B cell (primary cell): Measurements from ENCODE around the gene SALL4. TPM values are rescaled to one million over a fixed set of nuclear protein-coding genes. Genes with fewer than 3 reads are reported as not detected.

Experiments used
- ATAC-seq: fragments of 200-7000 bp; cut with Tn5 transposase; one replicate; pipeline ENCODE4 v1.10.0; 2021; ENCODE audit warnings: low read depth, mild to moderate bottlenecking, moderate number of reproducible peaks, moderate library complexity
- CTCF ChIA-PET: fragments of 350-600 bp; sonication (Branson Sonifier 250); formaldehyde crosslinking; loops from one replicate; lab custom pipeline; 2021; ENCODE audit warnings: antibody characterized with exemption, inconsistent platforms; lab: Charles Lee
- POLR2A ChIA-PET: fragments of 350-600 bp; sonication (Branson Sonifier 250); formaldehyde crosslinking; loops from one replicate; lab custom pipeline; 2021; ENCODE audit warnings: antibody characterized with exemption; lab: Charles Lee
- DNase-seq: peaks from one replicate; pipeline ENCODE4 v3.0.0; 2013
- H2AFZ ChIP-seq: 2 replicates; pipeline ENCODE4 v1.6.1; 2012; ENCODE audit warnings: mild to moderate bottlenecking, low read depth, low read length; ENCODE audit not compliant: insufficient read depth, poor library complexity, severe bottlenecking
- H3K27ac ChIP-seq, 2 donors: 1 replicate in 1 of 2; 2 replicates in 1 of 2; pipeline ENCODE4 v1.5.1; 2012 to 2013; ENCODE audit warnings: low read length in 2 of 2, mild to moderate bottlenecking in 2 of 2, moderate library complexity in 1 of 2
- H3K27me3 ChIP-seq, 4 experiments: fragments of 200-600 bp in 1 of 4; sonication (generic) in 1 of 4; replicated peaks in 1 of 4; 1 replicate in 2 of 4; 2 replicates in 2 of 4; pipeline versions ENCODE4 v1.6.1 to v1.7.0; 2013 to 2016; ENCODE audit warnings: low read length in 3 of 4, mild to moderate bottlenecking in 2 of 4, mixed read lengths in 1 of 4, moderate library complexity in 1 of 4; ENCODE audit not compliant: insufficient read depth in 4 of 4, control insufficient read depth in 3 of 4; ENCODE audit errors: control extremely low read depth in 1 of 4
- H3K36me3 ChIP-seq, 2 experiments: replicated peaks in 1 of 2; 1 replicate in 1 of 2; 2 replicates in 1 of 2; pipeline versions ENCODE4 v1.6.1 to v1.7.1; 2013; ENCODE audit warnings: low read length in 1 of 2; ENCODE audit not compliant: insufficient read depth in 2 of 2, control insufficient read depth in 1 of 2; ENCODE audit errors: control extremely low read depth in 1 of 2, extremely low read depth in 1 of 2
- H3K4me1 ChIP-seq, 2 donors: fragments of 200-600 bp in 1 of 2; sonication (generic) in 1 of 2; 1 replicate in 1 of 2; 2 replicates in 1 of 2; pipeline versions ENCODE4 v1.5.1 to v1.6.1; 2013 to 2017; ENCODE audit warnings: low read length in 2 of 2; ENCODE audit not compliant: control insufficient read depth in 2 of 2, insufficient read depth in 2 of 2
- H3K4me2 ChIP-seq: replicated peaks from 2 replicates; pipeline ENCODE3; 2012; ENCODE audit warnings: mild to moderate bottlenecking, low read depth, low read length; ENCODE audit not compliant: poor library complexity, severe bottlenecking
- H3K4me3 ChIP-seq, 5 experiments: fragments of 200-600 bp in 1 of 5; sonication (generic) in 1 of 5; 1 replicate in 3 of 5; 2 replicates in 2 of 5; pipeline versions ENCODE4 v1.5.1 to v1.7.0; 2011 to 2016; ENCODE audit warnings: low read length in 4 of 5, mild to moderate bottlenecking in 4 of 5, low read depth in 2 of 5, control low read depth in 1 of 5, moderate library complexity in 1 of 5; ENCODE audit not compliant: insufficient read depth in 1 of 5; ENCODE audit errors: control extremely low read depth in 1 of 5, extremely low read depth in 1 of 5
- H3K79me2 ChIP-seq: fragments of 200-600 bp; sonication (generic); one replicate; pipeline ENCODE4 v1.6.0; 2016; ENCODE audit warnings: low read length; ENCODE audit not compliant: control insufficient read depth, insufficient read depth
- H3K9ac ChIP-seq: fragments of 200-600 bp; sonication (generic); 2 replicates; pipeline ENCODE4 v1.6.1; 2017; ENCODE audit warnings: mild to moderate bottlenecking, low read length, moderate library complexity
- H3K9me3 ChIP-seq, 3 donors: one replicate each; pipeline versions ENCODE4 v1.6.1 to v1.7.1; 2013; ENCODE audit warnings: low read length in 2 of 3; ENCODE audit not compliant: control insufficient read depth in 2 of 3, insufficient read depth in 1 of 3; ENCODE audit errors: control extremely low read depth in 1 of 3
- H4K20me1 ChIP-seq: 2 replicates; pipeline ENCODE4 v1.6.0; 2012; ENCODE audit warnings: mild to moderate bottlenecking, low read length; ENCODE audit not compliant: insufficient read depth, control insufficient read depth, poor library complexity, severe bottlenecking
- H3K27ac Mint-ChIP-seq: one replicate; pipeline ENCODE4 v1.8.0; 2021; ENCODE audit warnings: mixed read lengths
- H3K27me3 Mint-ChIP-seq: one replicate; pipeline ENCODE4 v1.8.0; 2021; ENCODE audit warnings: mixed read lengths
- H3K4me1 Mint-ChIP-seq: one replicate; pipeline ENCODE4 v1.8.0; 2021; ENCODE audit warnings: mixed read lengths
- H3K4me3 Mint-ChIP-seq: one replicate; pipeline ENCODE4 v1.8.0; 2021; ENCODE audit warnings: mixed read lengths
- H3K9me3 Mint-ChIP-seq: one replicate; pipeline ENCODE4 v1.8.0; 2022; ENCODE audit warnings: mixed read lengths; ENCODE audit not compliant: insufficient read depth
- CTCF ChIP-seq: fragments of 200-600 bp; IDR thresholded peaks from one replicate; pipeline ENCODE4 v1.8.0; 2022; ENCODE audit warnings: antibody characterized with exemption, mild to moderate bottlenecking
- EZH2 ChIP-seq: IDR thresholded peaks from 2 replicates; pipeline ENCODE4 v1.6.1; 2012; ENCODE audit warnings: borderline replicate concordance, low read depth, mild to moderate bottlenecking, moderate library complexity, low read length; ENCODE audit not compliant: insufficient read depth, poor library complexity, severe bottlenecking
- WGBS: methylation state at CpG from one replicate; pipeline ENCODE4 v1.1.5; 2013; ENCODE audit warnings: missing lambda C conversion rate; ENCODE audit not compliant: insufficient coverage; 5-methylcytosine and 5-hydroxymethylcytosine counted together
- intact Hi-C: fragments of 100-400 bp; cut with micrococcal nuclease; formaldehyde crosslinking; loops from one replicate; pipeline ENCODE4 v1.10.0; 2022
- polyA plus RNA-seq: library from polyadenylated mRNA; depleted of rRNA; stranded (reverse); fragments of >200 nt; gene quantifications from 2 replicates; pipeline ENCODE4 v1.2.3, GENCODE V29; 2012
- total RNA-seq, 2 donors: library from RNA; stranded (reverse); fragments of 120-200 nt in 1 of 2; gene quantifications; 1 replicate in 1 of 2; 2 replicates in 1 of 2; pipeline versions ENCODE4 v1.2.3 to v1.2.4, GENCODE V29; 2013 to 2022

The SALL4 gene
- total and polyA plus RNA-seq, 2 donors (not counting 1 experiment from before 2014, with no cell fraction given): 0.21 TPM; not detected in 1

GRCh38 chr20:51775241-51775640 is 27.1 kb downstream of the SALL4 start:
- DNase-seq (no peak), ATAC-seq (no peak)
- no CpG with 5 or more reads among the region's 1 CpG for WGBS
- CTCF ChIA-PET: no interaction called here
- Histone ChIP-seq H4K20me1 (no peaks in the 10 kb centered on the region), H3K4me2 (no peak overlapping the region), H3K27ac (no peak overlapping the region), H3K4me3 (no peak overlapping the region), H2AFZ (no peak overlapping the region), H3K4me1 (no peaks in the 10 kb centered on the region), H3K79me2 (no peaks in the 10 kb centered on the region), H3K27me3 (peaks cover 0 to 2% (median 0%) of the 10 kb centered on the region in 4 experiments), H3K9me3 (peaks cover 0 to 12% (median 1%) of the 10 kb centered on the region in 3 donors), H3K9ac (no peak overlapping the region), H3K36me3 (no peaks in the 10 kb centered on the region)
- POLR2A ChIA-PET: no interaction called here
- intact Hi-C loops: no loop called here
- TF ChIP-seq CTCF: no peak
- no peak for TF ChIP-seq EZH2
- Mint-ChIP-seq H3K4me3 (no peak overlapping the region), H3K27me3 (peaks cover 23% of the 10 kb centered on the region), H3K9me3 (peaks cover 3% of the 10 kb centered on the region), H3K27ac (no peak overlapping the region), H3K4me1 (no peaks in the 10 kb centered on the region)

- Mint-ChIP-seq H3K27ac (no peak overlapping the region), H3K27me3 (peaks cover 46% of the 10 kb centered on the region), H3K4me3 (no peak overlapping the region), H3K9me3 (no peaks in the 10 kb centered on the region), H3K4me1 (peaks cover 12% of the 10 kb centered on the region)
- intact Hi-C loops: no loop called here
- no peaks in the 10 kb centered on the region for H3K36me3 ChIP-seq
- no peak overlapping the region for H3K9ac ChIP-seq
- ChIA-PET POLR2A (no interaction called here), CTCF (no interaction called here)
- no peak overlapping the region for H3K27ac ChIP-seq
- H3K79me2 ChIP-seq: no peaks in the 10 kb centered on the region
- H3K27me3 ChIP-seq: peaks cover 0 to 19% (median 5%) of the 10 kb centered on the region in 4 experiments
- H3K4me1 ChIP-seq: peaks cover 6 to 7% of the 10 kb centered on the region in 2 donors
- DNase-seq (no peak), ATAC-seq (no peak)
- H3K4me3 ChIP-seq: no peak overlapping the region
- H2AFZ ChIP-seq: no peak overlapping the region
- 96% methylated on average over 2 of the region's 4 CpGs for whole genome bisulfite sequencing
- no peaks in the 10 kb centered on the region for H4K20me1 ChIP-seq
- TF ChIP-seq EZH2: no peak
- no peak for TF ChIP-seq CTCF
- H3K9me3 ChIP-seq: no peaks in the 10 kb centered on the region
- H3K4me2 ChIP-seq: no peak overlapping the region
These were observed 30.1 kb downstream of the SALL4 start for GRCh38 chr20:51772236-51772635.
